NCI-H69 (cell line): ENCODE measurements around the gene AGAP1.

ENCODE experiments used
- DNase-seq: peaks from one replicate; lab custom pipeline; 2025; lab: John Stamatoyannopoulos, UW

AGAP1 gene

GRCh38 chr2:236102971-236103370 lies 609.1 kb downstream of the AGAP1 start:
- no peak for DNase-seq

- no peak for DNase-seq
Observed at GRCh38 chr2:236103981-236104380, 610.1 kb downstream of the AGAP1 start.

GRCh38 chr2:236105955-236106607 lies 612.2 kb downstream of the AGAP1 start:
- no peak for DNase-seq

GRCh38 chr2:236106761-236107160 lies 612.9 kb downstream of the AGAP1 start:
- no peak for DNase-seq

GRCh38 chr2:236107536-236107935 lies 613.7 kb downstream of the AGAP1 start:
- no peak for DNase-seq

GRCh38 chr2:236107942-236108625 lies 614.2 kb downstream of the AGAP1 start:
- no peak for DNase-seq

- DNase-seq = no peak
Observed at GRCh38 chr2:236109061-236109460, 615.2 kb downstream of the AGAP1 start.

GRCh38 chr2:236109473-236109872 lies 615.6 kb downstream of the AGAP1 start:
- no peak for DNase-seq

GRCh38 chr2:236112466-236112865 lies 618.6 kb downstream of the AGAP1 start:
- no peak for DNase-seq

- DNase-seq = no peak
Observed at GRCh38 chr2:236113425-236113824, 619.6 kb downstream of the AGAP1 start.

- no peak for DNase-seq
Observed at GRCh38 chr2:236113948-236114347, 620.1 kb downstream of the AGAP1 start.

GRCh38 chr2:236114959-236115358 lies 621.1 kb downstream of the AGAP1 start:
- DNase-seq = no peak

GRCh38 chr2:236117401-236117800 lies 623.6 kb downstream of the AGAP1 start:
- DNase-seq = no peak

- DNase-seq = peak; percentile 36
Observed at GRCh38 chr2:236117861-236118269, 624.0 kb downstream of the AGAP1 start.

- DNase-seq = no peak
Observed at GRCh38 chr2:236119003-236119402, 625.2 kb downstream of the AGAP1 start.

- no peak for DNase-seq
Observed at GRCh38 chr2:236119476-236119875, 625.6 kb downstream of the AGAP1 start.

GRCh38 chr2:236120141-236120601 lies 626.3 kb downstream of the AGAP1 start:
- no peak for DNase-seq

- DNase-seq = no peak
Observed at GRCh38 chr2:236120829-236121228, 627.0 kb downstream of the AGAP1 start.

GRCh38 chr2:236121546-236121945 lies 627.7 kb downstream of the AGAP1 start:
- no peak for DNase-seq

GRCh38 chr2:236122236-236122635 lies 628.4 kb downstream of the AGAP1 start:
- no peak for DNase-seq

GRCh38 chr2:236123716-236124115 lies 629.9 kb downstream of the AGAP1 start:
- DNase-seq = no peak

- DNase-seq = no peak
Observed at GRCh38 chr2:236124182-236124893, 630.5 kb downstream of the AGAP1 start.

GRCh38 chr2:236125541-236125940 lies 631.7 kb downstream of the AGAP1 start:
- DNase-seq = no peak
